BJ (cell line): Measurements from ENCODE around the gene TMEM131. TPM values are rescaled to one million over a fixed set of nuclear protein-coding genes. Genes with fewer than 3 reads are reported as not detected.

ENCODE experiments used
- CTCF ChIA-PET: fragments of 350-600 bp; formaldehyde crosslinking; extraction: SDS; loops from one replicate; lab custom pipeline; 2021; ENCODE audit warnings: antibody characterized with exemption, inconsistent platforms; lab: Yijun Ruan, JAX
- POLR2A ChIA-PET: fragments of 300-600 bp; sonication (Branson Sonifier 250); formaldehyde crosslinking; extraction: SDS; loops from one replicate; lab custom pipeline; 2021; ENCODE audit warnings: antibody characterized with exemption; lab: Charles Lee
- DNase-seq: peaks from one replicate; pipeline ENCODE4 v3.0.0-alpha.2; 2011; ENCODE audit warnings: low read depth
- H3K27me3 ChIP-seq: 2 replicates; pipeline ENCODE4 v1.6.0; 2011; ENCODE audit warnings: low read length; ENCODE audit not compliant: control insufficient read depth, insufficient read depth
- H3K36me3 ChIP-seq: 2 replicates; pipeline ENCODE4 v1.5.1; 2011; ENCODE audit warnings: low read length; ENCODE audit not compliant: control insufficient read depth, insufficient read depth
- H3K4me3 ChIP-seq: 2 replicates; pipeline ENCODE4 v1.5.1; 2011; ENCODE audit warnings: low read depth, mild to moderate bottlenecking, control low read depth, low read length
- CTCF ChIP-seq: IDR thresholded peaks from 2 replicates; pipeline ENCODE4 v1.5.1; 2011; ENCODE audit warnings: low read depth, mild to moderate bottlenecking, control low read depth, inconsistent platforms, low read length, moderate library complexity; ENCODE audit not compliant: insufficient read depth
- polyA plus RNA-seq: library from polyadenylated mRNA; depleted of rRNA; stranded (reverse); fragments of >200 nt; gene quantifications from 2 replicates; pipeline ENCODE4 v1.2.3, GENCODE V29; 2011

The TMEM131 gene
- polyA plus RNA-seq, 1 experiment = 11.8 TPM

DNA sequence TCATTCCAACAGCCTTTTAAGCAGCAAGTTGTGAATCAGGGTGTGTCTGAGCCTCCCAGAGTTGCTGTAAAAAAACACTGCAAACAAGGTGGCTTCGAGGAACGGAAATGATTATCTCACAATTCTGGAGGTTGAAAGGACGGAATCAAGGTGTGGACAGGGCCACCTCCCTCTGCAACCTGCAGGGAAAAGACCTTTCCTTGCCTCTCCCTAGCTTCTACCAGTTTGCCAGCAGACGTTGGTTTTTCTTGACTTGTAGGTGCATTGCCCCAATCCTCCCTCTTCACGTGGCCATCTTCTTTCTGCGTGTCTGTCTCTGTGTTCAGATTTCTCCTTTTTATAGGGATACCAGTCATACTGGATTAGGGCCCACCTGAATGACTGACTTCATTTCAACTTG lies 24.8 kb upstream of the TMEM131 start:
- ChIA-PET CTCF (no interaction called here), POLR2A (no interaction called here)
- Histone ChIP-seq H3K4me3 (no peak overlapping the region), H3K27me3 (no peaks in the 10 kb centered on the region), H3K36me3 (no peaks in the 10 kb centered on the region)
- DNase-seq = no peak
- TF ChIP-seq CTCF = no peak

DNA sequence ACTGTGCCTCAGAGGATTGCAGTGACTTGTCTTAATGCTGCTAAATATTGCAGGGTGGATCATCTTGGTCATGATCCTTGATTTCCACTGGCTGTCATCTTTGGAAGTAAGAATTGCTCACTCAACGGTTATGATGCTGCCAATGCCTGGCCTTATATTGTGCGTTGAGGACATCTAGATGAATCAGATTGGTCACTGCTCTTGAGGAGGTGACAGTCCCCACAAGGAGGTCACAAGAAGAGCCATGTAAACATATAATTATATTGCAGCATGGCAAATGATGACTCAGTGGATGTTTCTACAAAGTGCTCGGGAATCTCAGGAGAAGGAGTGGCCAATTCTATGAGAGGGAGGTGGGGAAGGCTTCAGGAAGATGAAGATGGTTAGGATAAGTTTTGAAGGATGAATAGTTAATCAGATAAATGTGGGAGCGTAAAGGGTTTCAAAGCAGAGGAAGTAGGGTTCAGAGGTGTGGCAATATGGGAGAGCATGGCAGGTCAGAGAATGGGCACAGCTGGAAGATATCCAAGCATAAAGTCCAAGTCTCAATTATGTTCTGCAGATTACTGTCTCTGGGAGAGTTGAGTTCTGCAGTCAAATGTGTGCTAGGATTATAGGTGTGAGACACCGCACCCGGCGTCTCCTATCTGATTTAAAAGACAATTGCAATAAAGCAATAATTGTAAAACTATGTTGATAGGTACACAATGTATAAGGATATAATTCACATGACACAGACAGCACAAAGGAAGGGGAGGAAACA lies 21.3 kb upstream of the TMEM131 start:
- H3K4me3 ChIP-seq = no peak overlapping the region
- no peak for DNase-seq
- TF ChIP-seq CTCF = no peak
- H3K36me3 ChIP-seq = no peaks in the 10 kb centered on the region
- CTCF ChIA-PET = no interaction called here
- POLR2A ChIA-PET = no interaction called here
- no peaks in the 10 kb centered on the region for H3K27me3 ChIP-seq

DNA sequence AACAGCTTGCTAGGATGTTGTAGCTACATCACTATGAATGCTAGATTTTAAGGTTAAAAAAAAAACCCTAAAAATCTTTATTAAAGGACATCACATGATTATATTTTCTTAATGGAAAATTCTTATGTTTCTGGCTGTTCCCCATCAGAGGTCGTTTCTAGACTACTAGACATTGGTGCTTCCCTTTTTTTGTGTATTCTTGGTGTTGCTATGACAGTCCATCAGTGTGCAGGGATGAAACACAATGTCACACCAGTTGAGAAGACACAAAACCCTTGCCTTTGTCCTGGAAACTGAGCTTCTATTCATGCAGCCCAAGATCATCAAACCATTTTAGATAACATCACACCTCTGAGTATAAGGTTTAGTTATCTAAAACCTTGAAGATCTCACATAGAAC lies 19.9 kb upstream of the TMEM131 start:
- Histone ChIP-seq H3K27me3 (no peaks in the 10 kb centered on the region), H3K36me3 (no peaks in the 10 kb centered on the region), H3K4me3 (no peak overlapping the region)
- no peak for TF ChIP-seq CTCF
- ChIA-PET CTCF (interaction anchor here (1.0 kb wide), 1 partner anchor 13 kb away, joined by 3 read pairs; no protein-coding TSS in a partner anchor), POLR2A (no interaction called here)
- DNase-seq = no peak

- POLR2A ChIA-PET = no interaction called here
These were observed 18.6 kb upstream of the TMEM131 start for GRCh38 chr2:98014379-98014778.

More at GRCh38 chr2:98014379-98014778, 18.6 kb upstream of the TMEM131 start:
- Histone ChIP-seq H3K4me3 (no peak overlapping the region), H3K36me3 (no peaks in the 10 kb centered on the region), H3K27me3 (no peaks in the 10 kb centered on the region)
- CTCF ChIA-PET = no interaction called here
- no peak for TF ChIP-seq CTCF
- DNase-seq = no peak
